PC-3 (cell line): ENCODE measurements around the gene STH.

Experiments
- EZH2 ChIP-seq: fragments of 300-600 bp; sonication (generic); IDR thresholded peaks from one replicate; pipeline ENCODE4 v1.6.1; 2017; ENCODE audit warnings: antibody characterized with exemption, mild to moderate bottlenecking, low read length; ENCODE audit not compliant: unreplicated experiment
- EZH2phosphoT487 ChIP-seq: fragments of 300-600 bp; sonication (generic); IDR thresholded peaks from 2 replicates; pipeline ENCODE4 v1.6.1; 2018; ENCODE audit warnings: mild to moderate bottlenecking, antibody characterized with exemption, low read length, borderline replicate concordance
- TF ChIP-seq, protein P1 (sequence below): fragments of 300-600 bp; sonication (generic); conservative IDR thresholded peaks from 2 replicates; pipeline ENCODE4 v1.5.1; 2017; ENCODE audit warnings: antibody characterized with exemption, low read depth, mild to moderate bottlenecking, low read length

DNA sequence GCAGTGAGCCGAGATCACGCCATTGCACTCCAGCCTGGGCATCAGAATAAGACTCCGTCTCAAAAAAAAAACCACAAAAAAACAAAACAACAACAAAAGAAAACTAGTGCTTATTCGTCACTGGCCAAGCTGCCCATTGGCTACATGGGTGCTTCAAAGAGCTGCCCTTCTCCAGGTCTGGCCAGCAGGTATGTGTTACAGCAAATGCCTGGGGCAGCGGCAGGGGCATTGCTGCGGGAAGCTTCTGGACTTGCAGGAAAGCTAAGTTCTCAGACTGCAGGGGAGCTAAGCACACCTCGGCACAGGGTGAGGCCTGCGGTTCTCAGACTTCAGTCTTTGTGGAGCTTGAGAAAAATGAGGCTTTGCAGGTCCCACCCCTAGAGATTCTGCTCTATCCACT is 4.1 kb upstream of the STH start:
- TF ChIP-seq, protein P1, sequence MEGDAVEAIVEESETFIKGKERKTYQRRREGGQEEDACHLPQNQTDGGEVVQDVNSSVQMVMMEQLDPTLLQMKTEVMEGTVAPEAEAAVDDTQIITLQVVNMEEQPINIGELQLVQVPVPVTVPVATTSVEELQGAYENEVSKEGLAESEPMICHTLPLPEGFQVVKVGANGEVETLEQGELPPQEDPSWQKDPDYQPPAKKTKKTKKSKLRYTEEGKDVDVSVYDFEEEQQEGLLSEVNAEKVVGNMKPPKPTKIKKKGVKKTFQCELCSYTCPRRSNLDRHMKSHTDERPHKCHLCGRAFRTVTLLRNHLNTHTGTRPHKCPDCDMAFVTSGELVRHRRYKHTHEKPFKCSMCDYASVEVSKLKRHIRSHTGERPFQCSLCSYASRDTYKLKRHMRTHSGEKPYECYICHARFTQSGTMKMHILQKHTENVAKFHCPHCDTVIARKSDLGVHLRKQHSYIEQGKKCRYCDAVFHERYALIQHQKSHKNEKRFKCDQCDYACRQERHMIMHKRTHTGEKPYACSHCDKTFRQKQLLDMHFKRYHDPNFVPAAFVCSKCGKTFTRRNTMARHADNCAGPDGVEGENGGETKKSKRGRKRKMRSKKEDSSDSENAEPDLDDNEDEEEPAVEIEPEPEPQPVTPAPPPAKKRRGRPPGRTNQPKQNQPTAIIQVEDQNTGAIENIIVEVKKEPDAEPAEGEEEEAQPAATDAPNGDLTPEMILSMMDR, result no peak
- no peak for TF ChIP-seq EZH2phosphoT487
- no peak for TF ChIP-seq EZH2
